Measurements from ENCODE around the gene RAB6D. TPM values are rescaled to one million over a fixed set of nuclear protein-coding genes. Genes with fewer than 3 reads are reported as not detected.
"Not testable (repeated sequence)": the region's sequence is repeated elsewhere in the genome, so short reads cannot be mapped to it uniquely, and the experiment has no call there.

The RAB6D gene
- total and polyA plus RNA-seq, 5 donors from 2014 or later, result 0.06 TPM; not detected in 4

- not testable (repeated sequence) for DNase-seq; H3K27me3 ChIP-seq (ENCODE audit: control insufficient read depth, insufficient read depth, low read length); H3K27ac Mint-ChIP-seq; H3K9me3 ChIP-seq (ENCODE audit: control insufficient read depth in 2 of 2, low read length in 2 of 2); H3K27ac ChIP-seq (ENCODE audit: insufficient read depth, low read length, poor library complexity, severe bottlenecking); H3K36me3 ChIP-seq (ENCODE audit: control insufficient read depth, insufficient read depth, low read length); H3K4me3 Mint-ChIP-seq; H3K4me1 Mint-ChIP-seq; ATAC-seq (ENCODE audit: low read depth in 2 of 2); H3K4me1 ChIP-seq (ENCODE audit: control insufficient read depth, insufficient read depth, low read length, poor library complexity, severe bottlenecking); H3K4me3 ChIP-seq (ENCODE audit: low read depth, low read length); H3K36me3 Mint-ChIP-seq; H3K9me3 Mint-ChIP-seq
- H3K27me3 Mint-ChIP-seq, result peaks cover 19% of the 10 kb centered on the region
These were observed 36.5 kb upstream of the RAB6D start for GRCh38 chr2:131400441-131400840.

- H3K27me3 ChIP-seq (ENCODE audit: control insufficient read depth, insufficient read depth, low read length); H3K9me3 ChIP-seq (ENCODE audit: control insufficient read depth in 2 of 2, low read length in 2 of 2); H3K9me3 Mint-ChIP-seq; H3K4me3 Mint-ChIP-seq; H3K36me3 ChIP-seq (ENCODE audit: control insufficient read depth, insufficient read depth, low read length); H3K4me1 ChIP-seq (ENCODE audit: control insufficient read depth, insufficient read depth, low read length, poor library complexity, severe bottlenecking); H3K27ac ChIP-seq (ENCODE audit: insufficient read depth, low read length, poor library complexity, severe bottlenecking); H3K27ac Mint-ChIP-seq; DNase-seq; H3K4me1 Mint-ChIP-seq; H3K4me3 ChIP-seq (ENCODE audit: low read depth, low read length); ATAC-seq (ENCODE audit: low read depth in 2 of 2); H3K36me3 Mint-ChIP-seq: not testable (repeated sequence)
- H3K27me3 Mint-ChIP-seq, result peaks cover 12% of the 10 kb centered on the region
These were observed 32.2 kb upstream of the RAB6D start for GRCh38 chr2:131396209-131396608.

- not testable (repeated sequence) for DNase-seq; H3K36me3 ChIP-seq (ENCODE audit: control insufficient read depth, insufficient read depth, low read length); H3K27me3 ChIP-seq (ENCODE audit: control insufficient read depth, insufficient read depth, low read length); H3K27ac ChIP-seq (ENCODE audit: insufficient read depth, low read length, poor library complexity, severe bottlenecking); H3K4me3 ChIP-seq (ENCODE audit: low read depth, low read length); H3K4me3 Mint-ChIP-seq; H3K27ac Mint-ChIP-seq; H3K27me3 Mint-ChIP-seq; H3K9me3 ChIP-seq (ENCODE audit: control insufficient read depth in 2 of 2, low read length in 2 of 2); H3K4me1 ChIP-seq (ENCODE audit: control insufficient read depth, insufficient read depth, low read length, poor library complexity, severe bottlenecking); H3K4me1 Mint-ChIP-seq; H3K9me3 Mint-ChIP-seq; ATAC-seq (ENCODE audit: low read depth in 2 of 2); H3K36me3 Mint-ChIP-seq
These were observed 31.2 kb upstream of the RAB6D start for GRCh38 chr2:131395024-131395645.

- H3K4me1 ChIP-seq (ENCODE audit: control insufficient read depth, insufficient read depth, low read length, poor library complexity, severe bottlenecking), result no peaks in the 10 kb centered on the region
- H3K27me3 ChIP-seq (ENCODE audit: control insufficient read depth, insufficient read depth, low read length), result no peaks in the 10 kb centered on the region
- peaks cover 0 to 1% (median 0%) of the 10 kb centered on the region in 7 donors for H3K9me3 Mint-ChIP-seq
- DNase-seq (peak in 1 of 3 donors; percentile 34), ATAC-seq (ENCODE audit: low read depth in 2 of 2) (peak in 1 of 2 donors; percentile 18)
- peaks cover 4% of the 10 kb centered on the region for H3K27me3 Mint-ChIP-seq
- H3K4me1 Mint-ChIP-seq, result peaks cover 0 to 3% (median 0%) of the 10 kb centered on the region in 4 donors
- no peak overlapping the region for H3K4me3 ChIP-seq (ENCODE audit: low read depth, low read length)
- no peaks in the 10 kb centered on the region for H3K9me3 ChIP-seq (ENCODE audit: control insufficient read depth in 2 of 2, low read length in 2 of 2)
- no peak overlapping the region for H3K27ac ChIP-seq (ENCODE audit: insufficient read depth, low read length, poor library complexity, severe bottlenecking)
- no peaks in the 10 kb centered on the region for H3K36me3 Mint-ChIP-seq
- peak overlapping the region in 1 of 4 donors; percentile 52 for H3K4me3 Mint-ChIP-seq
- H3K27ac Mint-ChIP-seq, result peak overlapping the region in 1 of 3 donors; percentile 59
- no peaks in the 10 kb centered on the region for H3K36me3 ChIP-seq (ENCODE audit: control insufficient read depth, insufficient read depth, low read length)
These were observed 30.4 kb upstream of the RAB6D start for GRCh38 chr2:131394147-131394931.

- H3K9me3 Mint-ChIP-seq; H3K27me3 Mint-ChIP-seq; ATAC-seq (ENCODE audit: low read depth in 2 of 2); H3K27me3 ChIP-seq (ENCODE audit: control insufficient read depth, insufficient read depth, low read length); H3K4me1 ChIP-seq (ENCODE audit: control insufficient read depth, insufficient read depth, low read length, poor library complexity, severe bottlenecking); DNase-seq; H3K4me3 Mint-ChIP-seq; H3K36me3 Mint-ChIP-seq; H3K27ac ChIP-seq (ENCODE audit: insufficient read depth, low read length, poor library complexity, severe bottlenecking); H3K27ac Mint-ChIP-seq; H3K4me3 ChIP-seq (ENCODE audit: low read depth, low read length); H3K4me1 Mint-ChIP-seq; H3K9me3 ChIP-seq (ENCODE audit: control insufficient read depth in 2 of 2, low read length in 2 of 2); H3K36me3 ChIP-seq (ENCODE audit: control insufficient read depth, insufficient read depth, low read length): not testable (repeated sequence)
These were observed 28.0 kb upstream of the RAB6D start for GRCh38 chr2:131391953-131392352.

GRCh38 chr2:131391471-131391870, 27.5 kb upstream of the RAB6D start:
- H3K4me3 Mint-ChIP-seq; H3K4me3 ChIP-seq (ENCODE audit: low read depth, low read length); H3K27ac ChIP-seq (ENCODE audit: insufficient read depth, low read length, poor library complexity, severe bottlenecking); H3K9me3 ChIP-seq (ENCODE audit: control insufficient read depth in 2 of 2, low read length in 2 of 2); H3K27me3 ChIP-seq (ENCODE audit: control insufficient read depth, insufficient read depth, low read length); H3K27me3 Mint-ChIP-seq; H3K4me1 ChIP-seq (ENCODE audit: control insufficient read depth, insufficient read depth, low read length, poor library complexity, severe bottlenecking); H3K4me1 Mint-ChIP-seq; ATAC-seq (ENCODE audit: low read depth in 2 of 2); H3K36me3 Mint-ChIP-seq; H3K9me3 Mint-ChIP-seq; DNase-seq; H3K27ac Mint-ChIP-seq; H3K36me3 ChIP-seq (ENCODE audit: control insufficient read depth, insufficient read depth, low read length): not testable (repeated sequence)

- H3K4me1 ChIP-seq (ENCODE audit: control insufficient read depth, insufficient read depth, low read length, poor library complexity, severe bottlenecking); H3K4me3 Mint-ChIP-seq; H3K4me3 ChIP-seq (ENCODE audit: low read depth, low read length); H3K27me3 Mint-ChIP-seq; H3K27ac ChIP-seq (ENCODE audit: insufficient read depth, low read length, poor library complexity, severe bottlenecking); H3K27me3 ChIP-seq (ENCODE audit: control insufficient read depth, insufficient read depth, low read length); H3K36me3 Mint-ChIP-seq; DNase-seq; H3K27ac Mint-ChIP-seq; H3K9me3 ChIP-seq (ENCODE audit: control insufficient read depth in 2 of 2, low read length in 2 of 2); H3K9me3 Mint-ChIP-seq; H3K4me1 Mint-ChIP-seq; H3K36me3 ChIP-seq (ENCODE audit: control insufficient read depth, insufficient read depth, low read length): not testable (repeated sequence)
- peak in 1 of 2 donors; percentile 11 for ATAC-seq (ENCODE audit: low read depth in 2 of 2)
These were observed 26.6 kb upstream of the RAB6D start for GRCh38 chr2:131390495-131391130.
